Keratinocyte (primary cell): ENCODE measurements around the gene DGKI. TPM values are rescaled to one million over a fixed set of nuclear protein-coding genes. Genes with fewer than 3 reads are reported as not detected.

Experiments used
- DNase-seq: peaks from one replicate; pipeline ENCODE4 v3.0.0-alpha.2; 2011; ENCODE audit warnings: low read depth, missing footprints, low spot score
- FAIRE-seq: peaks from 2 replicates; lab custom pipeline; 2011; peaks lifted over from hg19 to GRCh38; lab: Jason Lieb, UNC
- H2AFZ ChIP-seq: 2 replicates; pipeline ENCODE4 v1.6.0; 2012; ENCODE audit warnings: low read length, control low read depth, inconsistent platforms; ENCODE audit not compliant: control insufficient read depth
- H3K27ac ChIP-seq: 2 replicates; pipeline ENCODE4 v1.5.1; 2011; ENCODE audit warnings: low read length; ENCODE audit not compliant: control insufficient read depth, insufficient read depth
- H3K27me3 ChIP-seq: 3 replicates; pipeline ENCODE4 v1.6.0; 2011; ENCODE audit warnings: low read length; ENCODE audit not compliant: control insufficient read depth, insufficient read depth; ENCODE audit errors: extremely low read depth
- H3K36me3 ChIP-seq, 2 experiments: 2 replicates in 1 of 2; 3 replicates in 1 of 2; pipeline ENCODE4 v1.5.1; 2011; ENCODE audit warnings: low read length in 2 of 2, mild to moderate bottlenecking in 1 of 2; ENCODE audit not compliant: control insufficient read depth in 2 of 2, insufficient read depth in 2 of 2; ENCODE audit errors: extremely low read depth in 1 of 2
- H3K4me1 ChIP-seq: 3 replicates; pipeline ENCODE4 v1.5.1; 2011; ENCODE audit warnings: low read length; ENCODE audit not compliant: control insufficient read depth, insufficient read depth; ENCODE audit errors: extremely low read depth
- H3K4me2 ChIP-seq: 3 replicates; pipeline ENCODE4 v1.6.0; 2011; ENCODE audit warnings: low read depth, low read length; ENCODE audit not compliant: control insufficient read depth, insufficient read depth; ENCODE audit errors: extremely low read depth
- H3K4me3 ChIP-seq, 3 experiments: fragments of 200-600 bp in 1 of 3; sonication (generic) in 1 of 3; 2 replicates in 2 of 3; 3 replicates in 1 of 3; pipeline ENCODE4 v1.5.1; 2011 to 2016; ENCODE audit warnings: low read length in 3 of 3, mild to moderate bottlenecking in 3 of 3, control low read depth in 2 of 3, inconsistent platforms in 1 of 3, low read depth in 1 of 3, mixed read lengths in 1 of 3, mixed run types in 1 of 3, moderate library complexity in 1 of 3; ENCODE audit not compliant: control insufficient read depth in 2 of 3, insufficient read depth in 2 of 3; ENCODE audit errors: extremely low read depth in 1 of 3
- H3K79me2 ChIP-seq: 2 replicates; pipeline ENCODE4 v1.6.0; 2012; ENCODE audit warnings: low read length; ENCODE audit not compliant: control insufficient read depth, insufficient read depth
- H3K9ac ChIP-seq: 3 replicates; pipeline ENCODE4 v1.6.0; 2011; ENCODE audit warnings: low read length; ENCODE audit not compliant: control insufficient read depth, insufficient read depth; ENCODE audit errors: extremely low read depth
- H3K9me1 ChIP-seq: 3 replicates; pipeline ENCODE4 v1.6.0; 2011; ENCODE audit warnings: low read length; ENCODE audit not compliant: control insufficient read depth, insufficient read depth; ENCODE audit errors: extremely low read depth
- H3K9me3 ChIP-seq: 2 replicates; pipeline ENCODE4 v1.5.1; 2012; ENCODE audit warnings: low read depth, low read length; ENCODE audit not compliant: control insufficient read depth
- H4K20me1 ChIP-seq: 3 replicates; pipeline ENCODE4 v1.6.0; 2011; ENCODE audit warnings: low read length; ENCODE audit not compliant: control insufficient read depth, insufficient read depth; ENCODE audit errors: extremely low read depth
- EZH2 ChIP-seq: IDR thresholded peaks from one replicate; pipeline ENCODE4 v1.6.1; 2012; ENCODE audit warnings: inconsistent platforms, mild to moderate bottlenecking, low read length, moderate library complexity
- dilution Hi-C: fragments of 300-500 bp; cut with MboI; formaldehyde crosslinking; loops from one replicate; pipeline ENCODE4 v1.7.0; 2020; ENCODE audit warnings: low sequenced_read_pairs; ENCODE audit not compliant: extremely low pct_ligation_motif_present
- polyA plus RNA-seq, 5 experiments: library from polyadenylated mRNA; depleted of rRNA in 3 of 5; stranded (reverse) in 3 of 5; stranded (forward) in 1 of 5; unstranded in 1 of 5; fragments of >200 nt; gene quantifications; 1 replicate in 1 of 5; 2 replicates in 3 of 5; 3 replicates in 1 of 5; pipeline versions ENCODE4 v1.2.1 to v1.2.3, GENCODE V29; 2011 to 2012; ENCODE audit warnings: missing spikeins in 2 of 5, low read depth in 1 of 5, low replicate concordance in 1 of 5
- TF ChIP-seq, protein P1 (sequence below), 3 experiments: IDR thresholded peaks in 1 of 3; conservative IDR thresholded peaks in 1 of 3; optimal IDR thresholded peaks in 1 of 3; 2 replicates in 2 of 3; 3 replicates in 1 of 3; pipeline versions ENCODE3 to v1.5.1; 2011; ENCODE audit warnings: low read length in 3 of 3, mild to moderate bottlenecking in 3 of 3, moderate library complexity in 2 of 3, control low read depth in 1 of 3, inconsistent platforms in 1 of 3; ENCODE audit not compliant: insufficient read depth in 2 of 3; ENCODE audit errors: extremely low read depth in 1 of 3

Gene DGKI
- polyA plus RNA-seq, 1 donor (not counting 4 experiments of a cell fraction or from before 2014, with no cell fraction given), result 0.14 TPM

GRCh38 chr7:137743021-137743420, 103.8 kb downstream of the DGKI start:
- Histone ChIP-seq H3K9ac (no peak overlapping the region), H3K9me1 (no peaks in the 10 kb centered on the region), H3K9me3 (no peaks in the 10 kb centered on the region), H4K20me1 (no peaks in the 10 kb centered on the region), H3K4me1 (no peaks in the 10 kb centered on the region), H3K4me3 (no peak overlapping the region), H3K36me3 (no peaks in the 10 kb centered on the region), H3K4me2 (no peak overlapping the region), H3K79me2 (no peaks in the 10 kb centered on the region), H3K27ac (no peak overlapping the region), H2AFZ (no peak overlapping the region), H3K27me3 (no peaks in the 10 kb centered on the region)
- TF ChIP-seq, protein P1, sequence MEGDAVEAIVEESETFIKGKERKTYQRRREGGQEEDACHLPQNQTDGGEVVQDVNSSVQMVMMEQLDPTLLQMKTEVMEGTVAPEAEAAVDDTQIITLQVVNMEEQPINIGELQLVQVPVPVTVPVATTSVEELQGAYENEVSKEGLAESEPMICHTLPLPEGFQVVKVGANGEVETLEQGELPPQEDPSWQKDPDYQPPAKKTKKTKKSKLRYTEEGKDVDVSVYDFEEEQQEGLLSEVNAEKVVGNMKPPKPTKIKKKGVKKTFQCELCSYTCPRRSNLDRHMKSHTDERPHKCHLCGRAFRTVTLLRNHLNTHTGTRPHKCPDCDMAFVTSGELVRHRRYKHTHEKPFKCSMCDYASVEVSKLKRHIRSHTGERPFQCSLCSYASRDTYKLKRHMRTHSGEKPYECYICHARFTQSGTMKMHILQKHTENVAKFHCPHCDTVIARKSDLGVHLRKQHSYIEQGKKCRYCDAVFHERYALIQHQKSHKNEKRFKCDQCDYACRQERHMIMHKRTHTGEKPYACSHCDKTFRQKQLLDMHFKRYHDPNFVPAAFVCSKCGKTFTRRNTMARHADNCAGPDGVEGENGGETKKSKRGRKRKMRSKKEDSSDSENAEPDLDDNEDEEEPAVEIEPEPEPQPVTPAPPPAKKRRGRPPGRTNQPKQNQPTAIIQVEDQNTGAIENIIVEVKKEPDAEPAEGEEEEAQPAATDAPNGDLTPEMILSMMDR (optimal IDR thresholded peaks at IDR 0.05 in 1 of 3, IDR thresholded peaks at IDR 0.05 in 1 of 3, conservative IDR thresholded peaks at IDR 0.05 in 1 of 3; ENCODE audit: extremely low read depth in 1 of 3, insufficient read depth in 2 of 3, low read length in 3 of 3), result no peak
- TF ChIP-seq EZH2, result no peak
- DNase-seq (no peak), FAIRE-seq (no peak)
- dilution Hi-C loops, result no loop called here

DNA sequence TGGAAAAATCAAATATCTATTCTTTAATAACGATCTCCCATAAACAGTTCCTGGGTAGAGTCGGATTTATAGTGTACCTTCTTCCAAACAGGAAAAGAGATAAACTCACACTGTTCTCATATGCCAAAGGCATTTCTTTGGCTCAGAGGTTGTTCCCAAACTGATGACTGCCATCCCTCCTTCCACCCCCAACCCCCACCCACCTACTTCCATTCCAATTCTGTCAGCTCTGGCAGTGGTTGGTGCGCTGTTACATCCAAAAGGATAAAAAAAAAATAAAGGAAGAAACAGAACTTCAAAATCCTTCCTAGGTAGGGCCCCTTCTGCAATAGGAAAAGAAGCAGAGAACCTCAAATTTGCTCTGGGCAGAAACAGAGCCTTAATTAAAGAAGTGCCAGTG, 104.7 kb downstream of the DGKI start:
- H3K9me3 ChIP-seq, result no peaks in the 10 kb centered on the region
- no peaks in the 10 kb centered on the region for H3K9me1 ChIP-seq
- dilution Hi-C loops, result no loop called here
- no peaks in the 10 kb centered on the region for H3K4me1 ChIP-seq
- no peak overlapping the region for H3K4me2 ChIP-seq
- H3K4me3 ChIP-seq, result no peak overlapping the region
- no peaks in the 10 kb centered on the region for H3K36me3 ChIP-seq
- no peak overlapping the region for H3K27ac ChIP-seq
- DNase-seq (no peak), FAIRE-seq (no peak)
- no peaks in the 10 kb centered on the region for H3K27me3 ChIP-seq
- no peaks in the 10 kb centered on the region for H3K79me2 ChIP-seq
- no peak overlapping the region for H3K9ac ChIP-seq
- H2AFZ ChIP-seq, result no peak overlapping the region
- no peaks in the 10 kb centered on the region for H4K20me1 ChIP-seq
- TF ChIP-seq, protein P1 (optimal IDR thresholded peaks at IDR 0.05 in 1 of 3, IDR thresholded peaks at IDR 0.05 in 1 of 3, conservative IDR thresholded peaks at IDR 0.05 in 1 of 3; ENCODE audit: extremely low read depth in 1 of 3, insufficient read depth in 2 of 3, low read length in 3 of 3), result no peak
- no peak for TF ChIP-seq EZH2
